PC-3 (cell line): Measurements from ENCODE around the gene TRAF5. TPM values are rescaled to one million over a fixed set of nuclear protein-coding genes. Genes with fewer than 3 reads are reported as not detected.

Experiments used
- ATAC-seq: fragments of 200-7000 bp; cut with Tn5 transposase; 2 replicates; pipeline ENCODE4 v1.9.1; 2020; ENCODE audit warnings: mild to moderate bottlenecking, moderate library complexity
- BruUV-seq: library from RNA; stranded (reverse); fragments of 400-500 nt; replicated peaks from 2 replicates; lab custom pipeline; 2021; lab: Mats Ljungman, UMichigan
- CTCF ChIA-PET: fragments of 300-600 bp; sonication (Branson Sonifier 250); formaldehyde crosslinking; loops from one replicate; lab custom pipeline; 2022; ENCODE audit warnings: antibody characterized with exemption; lab: Charles Lee
- POLR2A ChIA-PET: fragments of 300-600 bp; sonication (Branson Sonifier 250); formaldehyde crosslinking; loops from one replicate; lab custom pipeline; 2022; ENCODE audit warnings: antibody characterized with exemption; ENCODE audit not compliant: unreplicated experiment; lab: Charles Lee
- DNase-seq: peaks from one replicate; pipeline ENCODE4 v3.0.0-alpha.2; 2015
- H2AFZ ChIP-seq: fragments of 300-600 bp; sonication (generic); 2 replicates; pipeline ENCODE4 v1.6.0; 2016; ENCODE audit warnings: antibody characterized with exemption, low read length
- H3F3A ChIP-seq: fragments of 300-600 bp; sonication (generic); one replicate; pipeline ENCODE4 v1.6.0; 2017; ENCODE audit warnings: antibody characterized with exemption, low read length, control low read depth, mild to moderate bottlenecking; ENCODE audit not compliant: unreplicated experiment
- H3K27ac ChIP-seq: fragments of 300-600 bp; sonication (generic); 2 replicates; pipeline ENCODE4 v1.5.1; 2016; ENCODE audit warnings: mild to moderate bottlenecking, low read length
- H3K27me3 ChIP-seq: fragments of 300-600 bp; sonication (generic); 2 replicates; pipeline ENCODE4 v1.6.1; 2016; ENCODE audit warnings: low read length, mixed read lengths
- H3K36me3 ChIP-seq: fragments of 300-600 bp; sonication (generic); 2 replicates; pipeline ENCODE4 v1.6.1; 2016; ENCODE audit warnings: low read depth, mixed run types, low read length, mixed read lengths
- H3K4me1 ChIP-seq: fragments of 300-600 bp; sonication (generic); 2 replicates; pipeline ENCODE4 v1.5.1; 2016; ENCODE audit warnings: low read length; ENCODE audit not compliant: insufficient read depth
- H3K4me2 ChIP-seq: fragments of 300-600 bp; sonication (generic); 2 replicates; pipeline ENCODE4 v1.6.0; 2016; ENCODE audit warnings: low read length
- H3K4me3 ChIP-seq: fragments of 300-600 bp; sonication (generic); 2 replicates; pipeline ENCODE4 v1.5.1; 2016; ENCODE audit warnings: mild to moderate bottlenecking, low read length, mixed read lengths
- H3K79me2 ChIP-seq: fragments of 300-600 bp; sonication (generic); 2 replicates; pipeline ENCODE4 v1.6.1; 2017; ENCODE audit warnings: low read length, mixed read lengths
- H3K9ac ChIP-seq: fragments of 300-600 bp; sonication (generic); 2 replicates; pipeline ENCODE4 v1.6.0; 2016; ENCODE audit warnings: mild to moderate bottlenecking, low read length
- H3K9me2 ChIP-seq: fragments of 300-600 bp; sonication (generic); replicated peaks from 2 replicates; pipeline ENCODE4 v1.6.1; 2016; ENCODE audit warnings: mixed run types, low read length, mixed read lengths
- H3K9me3 ChIP-seq: fragments of 300-600 bp; sonication (generic); 2 replicates; pipeline ENCODE4 v1.6.1; 2016; ENCODE audit warnings: low read length, mixed read lengths
- H4K20me1 ChIP-seq: fragments of 300-600 bp; sonication (generic); 2 replicates; pipeline ENCODE4 v1.6.1; 2016; ENCODE audit warnings: low read length, mixed read lengths
- CTCF ChIP-seq: fragments of 300-600 bp; sonication (generic); conservative IDR thresholded peaks from 2 replicates; pipeline ENCODE4 v1.5.1; 2017; ENCODE audit warnings: antibody characterized with exemption, low read depth, mild to moderate bottlenecking, low read length
- EZH2 ChIP-seq: fragments of 300-600 bp; sonication (generic); IDR thresholded peaks from one replicate; pipeline ENCODE4 v1.6.1; 2017; ENCODE audit warnings: antibody characterized with exemption, mild to moderate bottlenecking, low read length; ENCODE audit not compliant: unreplicated experiment
- EZH2phosphoT487 ChIP-seq: fragments of 300-600 bp; sonication (generic); IDR thresholded peaks from 2 replicates; pipeline ENCODE4 v1.6.1; 2018; ENCODE audit warnings: mild to moderate bottlenecking, antibody characterized with exemption, low read length, borderline replicate concordance
- intact Hi-C: fragments of 100-400 bp; cut with micrococcal nuclease; formaldehyde crosslinking; loops from 2 replicates; pipeline ENCODE4 v1.9.0; 2023
- total RNA-seq: library from RNA; depleted of rRNA; stranded (reverse); fragments of >200 nt; gene quantifications from 2 replicates; pipeline ENCODE4 v1.2.3, GENCODE V29; 2014

The TRAF5 gene
- total RNA-seq, 1 experiment from 2014 or later = 12.2 TPM

- Histone ChIP-seq H3K79me2 (no peaks in the 10 kb centered on the region), H2AFZ (no peak overlapping the region), H3K4me3 (no peak overlapping the region), H3F3A (no peaks in the 10 kb centered on the region), H3K36me3 (no peaks in the 10 kb centered on the region), H3K4me1 (peaks cover 12% of the 10 kb centered on the region), H3K27me3 (no peaks in the 10 kb centered on the region), H3K9me2 (no peaks in the 10 kb centered on the region), H3K27ac (no peak overlapping the region), H4K20me1 (no peaks in the 10 kb centered on the region), H3K9me3 (no peaks in the 10 kb centered on the region), H3K9ac (no peak overlapping the region), H3K4me2 (no peak overlapping the region)
- POLR2A ChIA-PET = no interaction called here
- no peak for ATAC-seq
- BruUV-seq = no TSS peak
- DNase-seq = no peak
- no peak for TF ChIP-seq CTCF
- TF ChIP-seq EZH2phosphoT487 = no peak
- no peak for TF ChIP-seq EZH2
- CTCF ChIA-PET = no interaction called here
- intact Hi-C loops = no loop called here
Measured at GRCh38 chr1:211375949-211376348, 49.3 kb downstream of the TRAF5 start.

- BruUV-seq = no TSS peak
Measured at GRCh38 chr1:211376807-211377470, 50.3 kb downstream of the TRAF5 start.

More at GRCh38 chr1:211376807-211377470, 50.3 kb downstream of the TRAF5 start:
- no peak overlapping the region for H3K4me3 ChIP-seq
- intact Hi-C loops = no loop called here
- no peaks in the 10 kb centered on the region for H3K9me2 ChIP-seq
- H4K20me1 ChIP-seq = no peaks in the 10 kb centered on the region
- ChIA-PET CTCF (no interaction called here), POLR2A (no interaction called here)
- no peak overlapping the region for H3K4me2 ChIP-seq
- no peaks in the 10 kb centered on the region for H3K36me3 ChIP-seq
- H2AFZ ChIP-seq = no peak overlapping the region
- H3K79me2 ChIP-seq = no peaks in the 10 kb centered on the region
- no peaks in the 10 kb centered on the region for H3F3A ChIP-seq
- no peak overlapping the region for H3K27ac ChIP-seq
- DNase-seq (no peak), ATAC-seq (no peak)
- peaks cover 9% of the 10 kb centered on the region for H3K4me1 ChIP-seq
- H3K9me3 ChIP-seq = no peaks in the 10 kb centered on the region
- TF ChIP-seq CTCF = no peak
- no peak for TF ChIP-seq EZH2phosphoT487
- TF ChIP-seq EZH2 = no peak
- H3K27me3 ChIP-seq = no peaks in the 10 kb centered on the region
- H3K9ac ChIP-seq = no peak overlapping the region
